SK-N-SH (cell line): ENCODE results near the gene OR56A1. TPM values are rescaled to one million over a fixed set of nuclear protein-coding genes. Genes with fewer than 3 reads are reported as not detected.
A peak's percentile ranks its signal among the peaks of the same experiment; 100 is the strongest.

ENCODE experiments used
- CTCF ChIA-PET: fragments of 300-600, 350-600 bp; formaldehyde crosslinking; extraction: SDS; loops from one replicate; lab custom pipeline; 2021; lab: Yijun Ruan, JAX
- POLR2A ChIA-PET: fragments of 350-600 bp; sonication (Branson Sonifier 250); formaldehyde crosslinking; extraction: SDS; loops from one replicate; lab custom pipeline; 2020; ENCODE audit warnings: antibody characterized with exemption, inconsistent platforms; lab: Yijun Ruan, JAX
- DNase-seq: peaks from one replicate; pipeline ENCODE4 v3.0.0; 2012
- H2AFZ ChIP-seq: fragments of 200-600 bp; sonication (generic); 2 replicates; pipeline ENCODE4 v1.8.1; 2016; ENCODE audit warnings: antibody characterized with exemption, mild to moderate bottlenecking, low read depth
- H3F3A ChIP-seq: fragments of 200-600 bp; sonication (generic); replicated peaks from 2 replicates; pipeline ENCODE3; 2016; ENCODE audit warnings: antibody characterized with exemption, mild to moderate bottlenecking; ENCODE audit not compliant: insufficient read depth
- H3K27ac ChIP-seq, 2 experiments: fragments of 200-500 bp in 1 of 2; fragments of 200-600 bp in 1 of 2; sonication (Bioruptor generic) in 1 of 2; sonication (generic), shearing (Covaris generic) in 1 of 2; 2 replicates each; pipeline versions ENCODE4 v1.5.1 to v1.6.1; 2014 to 2016; ENCODE audit warnings: low read depth in 2 of 2, inconsistent platforms in 1 of 2, low read length in 1 of 2, mild to moderate bottlenecking in 1 of 2, mixed read lengths in 1 of 2
- H3K27me3 ChIP-seq: fragments of 200-600 bp; sonication (generic), shearing (Covaris generic); 2 replicates; pipeline ENCODE4 v1.6.1; 2016; ENCODE audit warnings: mixed run types; ENCODE audit not compliant: insufficient read depth
- H3K36me3 ChIP-seq, 2 experiments: fragments of 200-500 bp in 1 of 2; fragments of 200-600 bp in 1 of 2; sonication (Bioruptor generic) in 1 of 2; sonication (generic) in 1 of 2; replicated peaks in 1 of 2; 2 replicates each; pipeline versions ENCODE3 to v1.5.1; 2014 to 2016; ENCODE audit warnings: low read length in 1 of 2, mild to moderate bottlenecking in 1 of 2; ENCODE audit not compliant: insufficient read depth in 2 of 2, control insufficient read depth in 1 of 2
- H3K4me1 ChIP-seq, 2 experiments: fragments of 200-500 bp in 1 of 2; fragments of 200-600 bp in 1 of 2; sonication (Bioruptor generic) in 1 of 2; sonication (generic), shearing (Covaris generic) in 1 of 2; 2 replicates each; pipeline versions ENCODE4 v1.5.1 to v1.6.1; 2014 to 2016; ENCODE audit warnings: low read depth in 1 of 2, low read length in 1 of 2, mixed run types in 1 of 2; ENCODE audit not compliant: insufficient read depth in 2 of 2, control insufficient read depth in 1 of 2
- H3K4me2 ChIP-seq: fragments of 200-600 bp; sonication (generic), shearing (Covaris generic); 2 replicates; pipeline ENCODE4 v1.6.1; 2017; ENCODE audit warnings: mixed run types
- H3K4me3 ChIP-seq, 2 experiments: fragments of 200-500 bp in 1 of 2; fragments of 200-600 bp in 1 of 2; sonication (Bioruptor generic) in 1 of 2; sonication (generic), shearing (Covaris generic) in 1 of 2; 2 replicates each; pipeline versions ENCODE4 v1.5.1 to v1.8.1; 2014 to 2016; ENCODE audit warnings: low read depth in 2 of 2, inconsistent platforms in 1 of 2, low read length in 1 of 2, mild to moderate bottlenecking in 1 of 2, mixed read lengths in 1 of 2, moderate library complexity in 1 of 2
- H3K79me2 ChIP-seq: fragments of 200-600 bp; sonication (generic); 2 replicates; pipeline ENCODE4 v1.8.1; 2017; ENCODE audit warnings: mild to moderate bottlenecking; ENCODE audit not compliant: insufficient read depth
- H3K9ac ChIP-seq: fragments of 200-600 bp; sonication (generic); 2 replicates; pipeline ENCODE4 v1.6.1; 2017; ENCODE audit warnings: mixed run types
- H3K9me2 ChIP-seq: fragments of 200-600 bp; sonication (generic); 2 replicates; pipeline ENCODE4 v1.6.1; 2017; ENCODE audit warnings: mixed run types
- H3K9me3 ChIP-seq: fragments of 200-600 bp; sonication (generic); 2 replicates; pipeline ENCODE4 v1.6.1; 2017; ENCODE audit warnings: mixed run types, mild to moderate bottlenecking, moderate library complexity
- H4K20me1 ChIP-seq: fragments of 200-600 bp; sonication (generic); 2 replicates; pipeline ENCODE4 v1.6.1; 2017; ENCODE audit warnings: mild to moderate bottlenecking, mixed run types; ENCODE audit not compliant: insufficient read depth
- CHD2 ChIP-seq: fragments of 150-350 bp; IDR thresholded peaks from 2 replicates; pipeline ENCODE4 v1.6.1; 2018; ENCODE audit warnings: low read length; ENCODE audit not compliant: partially characterized antibody
- EZH2phosphoT487 ChIP-seq: fragments of 200-600 bp; sonication (generic); IDR thresholded peaks from 2 replicates; pipeline ENCODE4 v1.6.1; 2017; ENCODE audit warnings: low read depth, mixed run types, mild to moderate bottlenecking, antibody characterized with exemption, moderate library complexity, borderline replicate concordance
- FOSL2 ChIP-seq: IDR thresholded peaks from 2 replicates; pipeline ENCODE4 v1.4.0; 2012; ENCODE audit warnings: low read depth, mild to moderate bottlenecking, moderate library complexity, borderline replicate concordance
- FOXJ3 ChIP-seq: sonication (generic); formaldehyde crosslinking; IDR thresholded peaks from 2 replicates; pipeline ENCODE4 v1.5.1; 2020; ENCODE audit warnings: mild to moderate bottlenecking, missing genetic modification reagents
- GABPA ChIP-seq: IDR thresholded peaks from 2 replicates; pipeline ENCODE4 v1.4.0; 2012; ENCODE audit warnings: low read depth, mild to moderate bottlenecking
- JUND ChIP-seq: IDR thresholded peaks from 2 replicates; pipeline ENCODE4 v1.4.0; 2012
- MAX ChIP-seq: IDR thresholded peaks from 2 replicates; pipeline ENCODE4 v1.4.0; 2012; ENCODE audit warnings: low read depth
- MEF2A ChIP-seq: IDR thresholded peaks from 2 replicates; pipeline ENCODE4 v1.4.0; 2012; ENCODE audit warnings: low read depth, borderline replicate concordance
- MXI1 ChIP-seq: IDR thresholded peaks from 2 replicates; pipeline ENCODE4 v1.6.1; 2012; ENCODE audit warnings: mild to moderate bottlenecking, low read depth, low read length, improper control_type of control experiment
- NFIC ChIP-seq: IDR thresholded peaks from 2 replicates; pipeline ENCODE4 v1.4.0; 2012; ENCODE audit warnings: borderline replicate concordance
- NRF1 ChIP-seq: IDR thresholded peaks from 2 replicates; pipeline ENCODE4 v1.6.1; 2012; ENCODE audit warnings: low read depth, mild to moderate bottlenecking, low read length
- POLR2AphosphoS5 ChIP-seq: IDR thresholded peaks from 2 replicates; pipeline ENCODE4 v1.6.1; 2012; ENCODE audit warnings: low read depth, low read length
- RAD21 ChIP-seq: IDR thresholded peaks from 2 replicates; pipeline ENCODE4 v1.6.1; 2012; ENCODE audit warnings: mild to moderate bottlenecking, low read length
- RCOR1 ChIP-seq: fragments of 150-350 bp; IDR thresholded peaks from 2 replicates; pipeline ENCODE4 v1.6.1; 2017; ENCODE audit warnings: antibody characterized with exemption, low read length
- RFX5 ChIP-seq: IDR thresholded peaks from 2 replicates; pipeline ENCODE4 v1.6.1; 2012; ENCODE audit warnings: mild to moderate bottlenecking, improper control_type of control experiment, low read length
- SIN3A ChIP-seq: IDR thresholded peaks from 2 replicates; pipeline ENCODE4 v1.6.1; 2012; ENCODE audit warnings: low read depth, mild to moderate bottlenecking, low read length, moderate library complexity, borderline replicate concordance
- SMC3 ChIP-seq: IDR thresholded peaks from 2 replicates; pipeline ENCODE4 v1.6.1; 2012; ENCODE audit warnings: low read depth, low read length, improper control_type of control experiment
- TCF12 ChIP-seq: IDR thresholded peaks from 2 replicates; pipeline ENCODE4 v1.4.0; 2012
- TEAD4 ChIP-seq: IDR thresholded peaks from 2 replicates; pipeline ENCODE4 v1.4.0; 2012; ENCODE audit warnings: mild to moderate bottlenecking, borderline replicate concordance; ENCODE audit not compliant: insufficient read depth
- USF1 ChIP-seq: IDR thresholded peaks from 2 replicates; pipeline ENCODE4 v1.4.0; 2012; ENCODE audit warnings: low read depth, borderline replicate concordance
- USF2 ChIP-seq: fragments of 150-350 bp; IDR thresholded peaks from 2 replicates; pipeline ENCODE4 v1.6.1; 2017; ENCODE audit warnings: antibody characterized with exemption, low read length, low read depth, borderline replicate concordance
- YY1 ChIP-seq: IDR thresholded peaks from 2 replicates; pipeline ENCODE4 v1.4.0; 2012; ENCODE audit warnings: low read depth, mild to moderate bottlenecking
- WGBS: methylation state at CpG from one replicate; pipeline ENCODE4 v1.1.6; 2017; ENCODE audit warnings: low lambda C conversion rate; 5-methylcytosine and 5-hydroxymethylcytosine counted together
- polyA plus RNA-seq, 3 experiments: library from polyadenylated mRNA; depleted of rRNA; stranded (reverse); fragments of >200 nt; gene quantifications; 2 replicates each; pipeline ENCODE4 v1.2.3, GENCODE V29; 2012
- TF ChIP-seq, protein P1 (sequence below): fragments of 150-350 bp; IDR thresholded peaks from 2 replicates; pipeline ENCODE4 v1.6.1; 2016; ENCODE audit warnings: mild to moderate bottlenecking, low read depth, low read length
- TF ChIP-seq, protein P2 (sequence below): IDR thresholded peaks from 2 replicates; pipeline ENCODE4; 2012

Gene OR56A1
- polyA plus RNA-seq, 1 of the 3 experiments (the other 2 are of a cell fraction), result not detected

DNA sequence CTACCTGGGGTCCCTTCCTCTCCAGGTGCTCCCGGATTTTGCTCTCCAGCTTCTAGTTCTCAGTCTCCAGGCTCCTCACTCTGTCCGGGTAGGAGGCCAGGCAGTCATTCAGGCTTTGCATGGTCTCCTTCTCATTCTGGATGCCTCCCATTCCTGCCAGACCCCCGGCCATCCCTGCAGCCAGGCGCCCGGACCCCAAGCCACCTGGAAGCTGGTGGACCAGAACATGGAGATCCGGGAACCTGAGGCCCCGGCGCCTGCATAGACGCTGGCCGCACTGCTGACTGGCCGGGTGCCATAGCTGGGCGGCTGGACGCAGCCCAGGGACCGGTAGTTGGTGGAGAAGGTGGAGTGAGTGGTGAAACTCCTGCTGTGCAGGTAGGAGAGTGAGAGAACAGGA, 35.8 kb downstream of the OR56A1 start:
- no peaks in the 10 kb centered on the region for H4K20me1 ChIP-seq
- no peak for DNase-seq
- no peaks in the 10 kb centered on the region for H3K27me3 ChIP-seq
- no peak overlapping the region for H3K27ac ChIP-seq
- H3F3A ChIP-seq, result no peaks in the 10 kb centered on the region
- no peaks in the 10 kb centered on the region for H3K9me3 ChIP-seq
- H3K36me3 ChIP-seq, result no peaks in the 10 kb centered on the region
- ChIA-PET POLR2A (no interaction called here), CTCF (interaction anchor here (1.7 to 1.8 kb wide), 2 partner anchors 359 to 368 kb away, joined by 5 to 7 read pairs; no protein-coding TSS in a partner anchor)
- WGBS, result 6% methylated on average over 5 of the region's 14 CpGs
- no peak for TF ChIP-seq RFX5
- no peak for TF ChIP-seq NFIC
- TF ChIP-seq, protein P1, sequence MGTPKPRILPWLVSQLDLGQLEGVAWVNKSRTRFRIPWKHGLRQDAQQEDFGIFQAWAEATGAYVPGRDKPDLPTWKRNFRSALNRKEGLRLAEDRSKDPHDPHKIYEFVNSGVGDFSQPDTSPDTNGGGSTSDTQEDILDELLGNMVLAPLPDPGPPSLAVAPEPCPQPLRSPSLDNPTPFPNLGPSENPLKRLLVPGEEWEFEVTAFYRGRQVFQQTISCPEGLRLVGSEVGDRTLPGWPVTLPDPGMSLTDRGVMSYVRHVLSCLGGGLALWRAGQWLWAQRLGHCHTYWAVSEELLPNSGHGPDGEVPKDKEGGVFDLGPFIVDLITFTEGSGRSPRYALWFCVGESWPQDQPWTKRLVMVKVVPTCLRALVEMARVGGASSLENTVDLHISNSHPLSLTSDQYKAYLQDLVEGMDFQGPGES, result no peak
- TF ChIP-seq MEF2A, result no peak
- TF ChIP-seq TCF12, result no peak
- no peak for TF ChIP-seq YY1
- no peak for TF ChIP-seq MAX
- TF ChIP-seq CHD2, result no peak
- TF ChIP-seq MXI1, result no peak
- no peak for TF ChIP-seq NRF1
- TF ChIP-seq POLR2AphosphoS5, result no peak
- TF ChIP-seq SMC3, result no peak
- no peak for TF ChIP-seq FOSL2
- TF ChIP-seq SIN3A, result no peak
- TF ChIP-seq JUND, result no peak
- no peak for TF ChIP-seq USF2
- TF ChIP-seq TEAD4, result no peak
- no peak for TF ChIP-seq RCOR1
- H3K4me3 ChIP-seq, result no peak overlapping the region
- H3K9me2 ChIP-seq, result no peaks in the 10 kb centered on the region
- H3K79me2 ChIP-seq, result no peaks in the 10 kb centered on the region
- H3K4me2 ChIP-seq, result no peak overlapping the region
- no peaks in the 10 kb centered on the region for H3K4me1 ChIP-seq
- no peak overlapping the region for H3K9ac ChIP-seq
- H2AFZ ChIP-seq, result no peak overlapping the region

DNA sequence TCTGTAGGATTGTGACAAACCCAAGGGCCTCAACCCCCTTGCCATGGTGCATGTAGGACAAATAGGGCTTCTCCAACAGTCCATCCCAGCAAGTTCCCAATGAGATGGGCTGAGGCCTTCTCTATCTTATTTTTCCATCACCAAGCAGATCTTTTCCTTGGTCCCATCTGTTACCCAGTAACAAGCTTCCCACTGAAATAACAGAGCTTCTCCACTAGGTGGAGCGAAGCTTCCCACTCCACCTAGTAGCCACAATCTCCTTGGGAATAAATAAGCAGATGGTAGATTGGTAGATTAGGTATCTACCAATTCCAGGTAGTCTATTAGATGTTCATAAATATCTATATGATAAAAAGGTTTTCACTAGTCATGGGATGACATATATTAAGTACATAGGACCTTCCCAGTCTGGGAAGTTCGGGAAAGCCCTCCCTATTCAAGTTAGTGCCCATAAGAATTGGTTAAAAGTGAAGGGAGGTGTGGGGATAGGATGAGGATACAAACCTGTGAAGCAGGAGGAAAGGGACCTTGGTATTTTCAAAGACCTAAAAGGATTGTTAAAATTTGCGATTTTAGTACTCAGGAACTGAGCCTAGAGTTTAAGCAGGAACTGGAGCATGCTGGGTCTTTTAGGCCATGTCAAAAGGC, 37.8 kb downstream of the OR56A1 start:
- ChIA-PET CTCF (interaction anchor here (0.6 to 1.9 kb wide), 12 partner anchors 10 to 371 kb away, joined by 3 to 9 read pairs (median 4); no protein-coding TSS in a partner anchor), POLR2A (no interaction called here)
- no peaks in the 10 kb centered on the region for H4K20me1 ChIP-seq
- DNase-seq, result peak; percentile 45
- H3K4me1 ChIP-seq, result no peaks in the 10 kb centered on the region
- H3K4me2 ChIP-seq, result no peak overlapping the region
- H3K27ac ChIP-seq, result no peak overlapping the region
- no peaks in the 10 kb centered on the region for H3F3A ChIP-seq
- H3K4me3 ChIP-seq, result peak overlapping the region in 1 of 2 experiments; percentile 29; a peak in 1 of 4 replicates
- no peaks in the 10 kb centered on the region for H3K36me3 ChIP-seq
- H2AFZ ChIP-seq, result no peak overlapping the region
- WGBS, result 0% methylated on average over 3 of the region's 3 CpGs
- no peaks in the 10 kb centered on the region for H3K9me2 ChIP-seq
- H3K27me3 ChIP-seq, result no peaks in the 10 kb centered on the region
- no peaks in the 10 kb centered on the region for H3K79me2 ChIP-seq
- no peak overlapping the region for H3K9ac ChIP-seq
- H3K9me3 ChIP-seq, result no peaks in the 10 kb centered on the region
- TF ChIP-seq FOXJ3 (CRISPR knock-in tag) (no peak), YY1 (no peak), RAD21 (peak; percentile 26; the same call in 1 of the 2 replicates), NFIC (no peak), TCF12 (no peak), GABPA (no peak), USF2 (no peak), EZH2phosphoT487 (no peak), RCOR1 (no peak), USF1 (no peak)
- TF ChIP-seq, protein P2, sequence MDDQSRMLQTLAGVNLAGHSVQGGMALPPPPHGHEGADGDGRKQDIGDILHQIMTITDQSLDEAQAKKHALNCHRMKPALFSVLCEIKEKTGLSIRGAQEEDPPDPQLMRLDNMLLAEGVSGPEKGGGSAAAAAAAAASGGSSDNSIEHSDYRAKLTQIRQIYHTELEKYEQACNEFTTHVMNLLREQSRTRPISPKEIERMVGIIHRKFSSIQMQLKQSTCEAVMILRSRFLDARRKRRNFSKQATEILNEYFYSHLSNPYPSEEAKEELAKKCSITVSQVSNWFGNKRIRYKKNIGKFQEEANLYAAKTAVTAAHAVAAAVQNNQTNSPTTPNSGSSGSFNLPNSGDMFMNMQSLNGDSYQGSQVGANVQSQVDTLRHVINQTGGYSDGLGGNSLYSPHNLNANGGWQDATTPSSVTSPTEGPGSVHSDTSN, result no peak
